GM23338 (cell line): ENCODE results near the gene GPR61. TPM values are rescaled to one million over a fixed set of nuclear protein-coding genes. Genes with fewer than 3 reads are reported as not detected.

Source experiments
- ATAC-seq: fragments of 200-7000 bp; cut with Tn5 transposase; 3 replicates; pipeline ENCODE4 v1.9.1; 2020
- DNase-seq: peaks from one replicate; pipeline ENCODE4 v3.0.0-alpha.2; 2015; ENCODE audit warnings: low spot score
- H2AFZ ChIP-seq: fragments of 200-600 bp; sonication (generic); 2 replicates; pipeline ENCODE4 v1.8.0; 2016; ENCODE audit warnings: antibody characterized with exemption, mild to moderate bottlenecking, moderate library complexity
- H3F3A ChIP-seq: fragments of 200-600 bp; sonication (generic); replicated peaks from 2 replicates; pipeline ENCODE4 v1.8.0; 2017; ENCODE audit warnings: antibody characterized with exemption, mixed run types, low read depth
- H3K27ac ChIP-seq: fragments of 200-600 bp; sonication (generic); 2 replicates; pipeline ENCODE4 v1.6.1; 2016; ENCODE audit warnings: low read depth
- H3K27me3 ChIP-seq: fragments of 200-600 bp; sonication (generic); 2 replicates; pipeline ENCODE4 v1.8.0; 2016; ENCODE audit warnings: mild to moderate bottlenecking, mixed run types, moderate library complexity; ENCODE audit not compliant: insufficient read depth
- H3K36me3 ChIP-seq: fragments of 200-600 bp; sonication (generic); 2 replicates; pipeline ENCODE4 v1.8.0; 2016; ENCODE audit warnings: mild to moderate bottlenecking; ENCODE audit not compliant: insufficient read depth
- H3K4me1 ChIP-seq: fragments of 200-600 bp; sonication (generic); 2 replicates; pipeline ENCODE4 v1.8.0; 2016; ENCODE audit warnings: mild to moderate bottlenecking, moderate library complexity; ENCODE audit not compliant: insufficient read depth
- H3K4me2 ChIP-seq: fragments of 200-600 bp; sonication (generic); 2 replicates; pipeline ENCODE4 v1.7.1; 2017; ENCODE audit warnings: mixed run types
- H3K4me3 ChIP-seq: fragments of 200-600 bp; sonication (generic); 2 replicates; pipeline ENCODE4 v1.6.1; 2016; ENCODE audit warnings: mixed run types
- H3K79me2 ChIP-seq: fragments of 200-600 bp; sonication (generic); replicated peaks from 2 replicates; pipeline ENCODE4 v1.8.0; 2017; ENCODE audit warnings: mild to moderate bottlenecking; ENCODE audit not compliant: insufficient read depth
- H3K9me2 ChIP-seq: fragments of 200-600 bp; sonication (generic); 2 replicates; pipeline ENCODE4 v1.8.0; 2017; ENCODE audit not compliant: insufficient read depth
- H4K20me1 ChIP-seq: fragments of 200-600 bp; sonication (generic); replicated peaks from 2 replicates; pipeline ENCODE4 v1.8.0; 2017; ENCODE audit warnings: mild to moderate bottlenecking; ENCODE audit not compliant: insufficient read depth
- H3K27ac Mint-ChIP-seq: 2 replicates; pipeline ENCODE4 v1.8.0; 2020; ENCODE audit warnings: inconsistent platforms, mild to moderate bottlenecking, moderate library complexity, mixed read lengths
- H3K27me3 Mint-ChIP-seq: 3 replicates; pipeline ENCODE4 v1.8.0; 2022; ENCODE audit warnings: low read depth, mild to moderate bottlenecking, moderate library complexity, mixed read lengths, inconsistent platforms; ENCODE audit not compliant: insufficient read depth, poor library complexity
- H3K36me3 Mint-ChIP-seq: 3 replicates; pipeline ENCODE4 v1.8.0; 2021; ENCODE audit warnings: low read depth, mild to moderate bottlenecking, inconsistent platforms, moderate library complexity, mixed read lengths
- H3K4me1 Mint-ChIP-seq: 3 replicates; pipeline ENCODE4 v1.8.0; 2020; ENCODE audit warnings: mild to moderate bottlenecking, inconsistent platforms, mixed read lengths
- H3K4me3 Mint-ChIP-seq: 3 replicates; pipeline ENCODE4 v1.8.0; 2021; ENCODE audit warnings: moderate library complexity, mild to moderate bottlenecking, inconsistent platforms, mixed read lengths
- H3K9me3 Mint-ChIP-seq: 3 replicates; pipeline ENCODE4 v1.8.0; 2020; ENCODE audit warnings: moderate library complexity, mild to moderate bottlenecking, inconsistent platforms, mixed read lengths
- CREB1 ChIP-seq: fragments of 250-450 bp; sonication (Bioruptor Pico); IDR thresholded peaks from 2 replicates; pipeline ENCODE4 v1.5.0; 2020; ENCODE audit warnings: low read depth, mild to moderate bottlenecking, moderate library complexity
- CTCF ChIP-seq, 2 experiments: fragments of 200-600 bp in 1 of 2; sonication (generic) in 1 of 2; conservative IDR thresholded peaks; 2 replicates each; pipeline versions ENCODE4 v1.5.1 to v1.6.1; 2016 to 2017; ENCODE audit warnings: antibody characterized with exemption in 2 of 2, low read depth in 2 of 2, mild to moderate bottlenecking in 2 of 2, moderate library complexity in 1 of 2
- ETS1 ChIP-seq: IDR thresholded peaks from 2 replicates; pipeline ENCODE4 v1.6.1; 2016; ENCODE audit warnings: antibody characterized with exemption
- EZH2 ChIP-seq: fragments of 200-600 bp; sonication (generic); IDR thresholded peaks from one replicate; pipeline ENCODE4 v1.8.0; 2017; ENCODE audit warnings: antibody characterized with exemption, mild to moderate bottlenecking, low read depth; ENCODE audit not compliant: unreplicated experiment
- JUNB ChIP-seq: IDR thresholded peaks from one replicate; pipeline ENCODE4 v1.6.1; 2016; ENCODE audit warnings: antibody characterized with exemption; ENCODE audit not compliant: unreplicated experiment
- NANOG ChIP-seq: IDR thresholded peaks from 2 replicates; pipeline ENCODE4 v1.6.1; 2016; ENCODE audit warnings: antibody characterized with exemption, borderline replicate concordance
- POLR2AphosphoS5 ChIP-seq: IDR thresholded peaks from 2 replicates; pipeline ENCODE4 v1.6.1; 2016; ENCODE audit warnings: antibody characterized with exemption, low read depth
- REST ChIP-seq: IDR thresholded peaks from one replicate; pipeline ENCODE4 v1.6.1; 2018; ENCODE audit warnings: antibody characterized with exemption; ENCODE audit not compliant: unreplicated experiment
- STAT1 ChIP-seq: IDR thresholded peaks from one replicate; pipeline ENCODE4 v1.6.1; 2016; ENCODE audit warnings: antibody characterized with exemption; ENCODE audit not compliant: unreplicated experiment
- ZNF114 ChIP-seq: fragments of 250-450 bp; sonication (Bioruptor Pico); IDR thresholded peaks from 2 replicates; pipeline ENCODE4 v1.5.0; 2020; ENCODE audit warnings: mild to moderate bottlenecking, moderate library complexity
- ZNF331 ChIP-seq: fragments of 250-450 bp; sonication (Bioruptor Pico); IDR thresholded peaks from 2 replicates; pipeline ENCODE4 v1.5.0; 2020; ENCODE audit warnings: low read depth, mild to moderate bottlenecking, moderate library complexity
- ZNF462 ChIP-seq: fragments of 250-450 bp; sonication (Bioruptor Pico); IDR thresholded peaks from 2 replicates; pipeline ENCODE4 v1.5.0; 2020; ENCODE audit warnings: mild to moderate bottlenecking, moderate library complexity
- polyA plus RNA-seq: library from polyadenylated mRNA; unstranded; fragments of >200 nt; fragmentation: Nextera tagmentation; extraction: Ambion mirVana; gene quantifications from 2 replicates; pipeline ENCODE4 v1.2.1, GENCODE V29; 2016
- total RNA-seq: library from RNA; depleted of rRNA; stranded (reverse); fragments of >200 nt; shearing (Covaris generic); gene quantifications from 2 replicates; pipeline ENCODE4 v1.2.3, GENCODE V29; 2014

GPR61 gene
- total and polyA plus RNA-seq, 2 experiments from 2014 or later = 0.13 TPM; not detected in 1

- Histone ChIP-seq H3K27ac (no peak overlapping the region), H3K9me2 (no peaks in the 10 kb centered on the region), H2AFZ (no peak overlapping the region), H3K4me1 (no peaks in the 10 kb centered on the region), H3K27me3 (no peaks in the 10 kb centered on the region), H3K79me2 (no peaks in the 10 kb centered on the region), H3F3A (no peaks in the 10 kb centered on the region), H3K4me2 (no peak overlapping the region), H4K20me1 (no peaks in the 10 kb centered on the region), H3K36me3 (no peaks in the 10 kb centered on the region), H3K4me3 (no peak overlapping the region)
- Mint-ChIP-seq H3K4me1 (peaks cover 7% of the 10 kb centered on the region), H3K27ac (no peak overlapping the region), H3K36me3 (no peaks in the 10 kb centered on the region), H3K27me3 (peaks cover 3% of the 10 kb centered on the region), H3K4me3 (no peak overlapping the region; the same call in 2 of the 3 replicates), H3K9me3 (no peaks in the 10 kb centered on the region)
- DNase-seq = no peak
- no peak for ATAC-seq
- TF ChIP-seq EZH2 (no peak), ZNF114 (no peak), NANOG (no peak), ZNF331 (no peak), CTCF (conservative IDR thresholded peaks at IDR 0.05; ENCODE audit: low read depth in 2 of 2) (no peak), ZNF462 (no peak), POLR2AphosphoS5 (no peak), JUNB (no peak), STAT1 (no peak), CREB1 (CRISPR knock-in tag) (no peak), REST (no peak), ETS1 (no peak)
Observed at GRCh38 chr1:109538827-109539555, 681 bp upstream of the GPR61 start.
